Measurements from ENCODE around the gene DBF4. TPM values are rescaled to one million over a fixed set of nuclear protein-coding genes. Genes with fewer than 3 reads are reported as not detected.
"Not testable (repeated sequence)": the region's sequence is repeated elsewhere in the genome, so short reads cannot be mapped to it uniquely, and the experiment has no call there.

Gene DBF4
- total and polyA plus RNA-seq, 4 donors = 10.4 to 15.5 (median 13.0) TPM

GRCh38 chr7:87877366-87878040 is 1.2 kb downstream of the DBF4 start:
- H3K9me3 ChIP-seq (ENCODE audit: control insufficient read depth, insufficient read depth, low read length) = no peaks in the 10 kb centered on the region
- no peaks in the 10 kb centered on the region for H3K27me3 ChIP-seq (ENCODE audit: control insufficient read depth, insufficient read depth, low read length)
- peak in 2 of 6 donors; percentile 4 to 8 for DNase-seq (ENCODE audit: low read depth in 4 of 6, low spot score in 6 of 6)
- no peaks in the 10 kb centered on the region for H3K4me1 ChIP-seq (ENCODE audit: control insufficient read depth, insufficient read depth, low read length)
- WGBS (ENCODE audit: insufficient coverage) = 0% methylated on average over 4 of the region's 10 CpGs
- H3K36me3 ChIP-seq (ENCODE audit: control insufficient read depth, insufficient read depth, low read length) = no peaks in the 10 kb centered on the region
- peak overlapping the region; percentile 98 for H3K27ac ChIP-seq (ENCODE audit: low read depth, low read length)
- H3K4me3 ChIP-seq (ENCODE audit: low read depth, low read length) = peak overlapping the region; percentile 89

GRCh38 chr7:87878208-87878735 is 2.0 kb downstream of the DBF4 start:
- Histone ChIP-seq H3K36me3 (ENCODE audit: control insufficient read depth, insufficient read depth, low read length) (no peaks in the 10 kb centered on the region), H3K9me3 (ENCODE audit: control insufficient read depth, insufficient read depth, low read length) (no peaks in the 10 kb centered on the region), H3K4me1 (ENCODE audit: control insufficient read depth, insufficient read depth, low read length) (no peaks in the 10 kb centered on the region), H3K27me3 (ENCODE audit: control insufficient read depth, insufficient read depth, low read length) (no peaks in the 10 kb centered on the region), H3K4me3 (ENCODE audit: low read depth, low read length) (no peak overlapping the region), H3K27ac (ENCODE audit: low read depth, low read length) (no peak overlapping the region)
- WGBS (ENCODE audit: insufficient coverage) = no CpG with 5 or more reads among the region's 3 CpGs
- no peak for DNase-seq (ENCODE audit: low read depth in 4 of 6, low spot score in 6 of 6)

- Histone ChIP-seq H3K4me3 (ENCODE audit: low read depth, low read length) (no peak overlapping the region), H3K9me3 (ENCODE audit: control insufficient read depth, insufficient read depth, low read length) (no peaks in the 10 kb centered on the region), H3K27ac (ENCODE audit: low read depth, low read length) (no peak overlapping the region), H3K27me3 (ENCODE audit: control insufficient read depth, insufficient read depth, low read length) (no peaks in the 10 kb centered on the region), H3K36me3 (ENCODE audit: control insufficient read depth, insufficient read depth, low read length) (no peaks in the 10 kb centered on the region), H3K4me1 (ENCODE audit: control insufficient read depth, insufficient read depth, low read length) (no peaks in the 10 kb centered on the region)
- DNase-seq (ENCODE audit: low read depth in 4 of 6, low spot score in 6 of 6) = no peak
- 89% methylated on average over 1 of the region's 4 CpGs for WGBS (ENCODE audit: insufficient coverage)
Observed at GRCh38 chr7:87882151-87882937, 6.1 kb downstream of the DBF4 start.

GRCh38 chr7:87885018-87885417 is 8.7 kb downstream of the DBF4 start:
- H3K9me3 ChIP-seq (ENCODE audit: control insufficient read depth, insufficient read depth, low read length) = no peaks in the 10 kb centered on the region
- H3K27ac ChIP-seq (ENCODE audit: low read depth, low read length) = no peak overlapping the region
- H3K27me3 ChIP-seq (ENCODE audit: control insufficient read depth, insufficient read depth, low read length) = no peaks in the 10 kb centered on the region
- DNase-seq (ENCODE audit: low read depth in 4 of 6, low spot score in 6 of 6) = no peak
- no CpG with 5 or more reads among the region's 2 CpGs for WGBS (ENCODE audit: insufficient coverage)
- no peaks in the 10 kb centered on the region for H3K36me3 ChIP-seq (ENCODE audit: control insufficient read depth, insufficient read depth, low read length)
- H3K4me3 ChIP-seq (ENCODE audit: low read depth, low read length) = no peak overlapping the region
- no peaks in the 10 kb centered on the region for H3K4me1 ChIP-seq (ENCODE audit: control insufficient read depth, insufficient read depth, low read length)

GRCh38 chr7:87886875-87887274 is 10.6 kb downstream of the DBF4 start:
- H3K9me3 ChIP-seq (ENCODE audit: control insufficient read depth, insufficient read depth, low read length) = no peaks in the 10 kb centered on the region
- no peak overlapping the region for H3K4me3 ChIP-seq (ENCODE audit: low read depth, low read length)
- DNase-seq (ENCODE audit: low read depth in 4 of 6, low spot score in 6 of 6) = peak in 3 of 6 donors; percentile 12 to 84 (median 62)
- no peaks in the 10 kb centered on the region for H3K36me3 ChIP-seq (ENCODE audit: control insufficient read depth, insufficient read depth, low read length)
- H3K4me1 ChIP-seq (ENCODE audit: control insufficient read depth, insufficient read depth, low read length) = no peaks in the 10 kb centered on the region
- H3K27me3 ChIP-seq (ENCODE audit: control insufficient read depth, insufficient read depth, low read length) = no peaks in the 10 kb centered on the region
- H3K27ac ChIP-seq (ENCODE audit: low read depth, low read length) = no peak overlapping the region

GRCh38 chr7:87895363-87895762 is 19.1 kb downstream of the DBF4 start:
- Histone ChIP-seq H3K27ac (ENCODE audit: low read depth, low read length) (no peak overlapping the region), H3K27me3 (ENCODE audit: control insufficient read depth, insufficient read depth, low read length) (no peaks in the 10 kb centered on the region), H3K9me3 (ENCODE audit: control insufficient read depth, insufficient read depth, low read length) (no peaks in the 10 kb centered on the region), H3K4me3 (ENCODE audit: low read depth, low read length) (no peak overlapping the region), H3K4me1 (ENCODE audit: control insufficient read depth, insufficient read depth, low read length) (no peaks in the 10 kb centered on the region), H3K36me3 (ENCODE audit: control insufficient read depth, insufficient read depth, low read length) (peaks cover 5% of the 10 kb centered on the region)
- WGBS (ENCODE audit: insufficient coverage) = 86% methylated on average over 1 of the region's 2 CpGs
- no peak for DNase-seq (ENCODE audit: low read depth in 4 of 6, low spot score in 6 of 6)

- H3K4me3 ChIP-seq (ENCODE audit: low read depth, low read length) = no peak overlapping the region
- H3K27ac ChIP-seq (ENCODE audit: low read depth, low read length) = no peak overlapping the region
- peaks cover 5% of the 10 kb centered on the region for H3K36me3 ChIP-seq (ENCODE audit: control insufficient read depth, insufficient read depth, low read length)
- no CpG with 5 or more reads among the region's 2 CpGs for WGBS (ENCODE audit: insufficient coverage)
- H3K4me1 ChIP-seq (ENCODE audit: control insufficient read depth, insufficient read depth, low read length) = no peaks in the 10 kb centered on the region
- DNase-seq (ENCODE audit: low read depth in 4 of 6, low spot score in 6 of 6) = no peak
- H3K9me3 ChIP-seq (ENCODE audit: control insufficient read depth, insufficient read depth, low read length) = no peaks in the 10 kb centered on the region
- no peaks in the 10 kb centered on the region for H3K27me3 ChIP-seq (ENCODE audit: control insufficient read depth, insufficient read depth, low read length)
Observed at GRCh38 chr7:87899255-87899654, 23.0 kb downstream of the DBF4 start.

GRCh38 chr7:87907136-87907906 is 31.0 kb downstream of the DBF4 start:
- not testable (repeated sequence) for H3K4me3 ChIP-seq (ENCODE audit: low read depth, low read length); H3K27ac ChIP-seq (ENCODE audit: low read depth, low read length); H3K27me3 ChIP-seq (ENCODE audit: control insufficient read depth, insufficient read depth, low read length); H3K9me3 ChIP-seq (ENCODE audit: control insufficient read depth, insufficient read depth, low read length); H3K36me3 ChIP-seq (ENCODE audit: control insufficient read depth, insufficient read depth, low read length); DNase-seq (ENCODE audit: low read depth in 4 of 6, low spot score in 6 of 6); H3K4me1 ChIP-seq (ENCODE audit: control insufficient read depth, insufficient read depth, low read length)
- WGBS (ENCODE audit: insufficient coverage) = no CpG with 5 or more reads among the region's 3 CpGs

GRCh38 chr7:87908814-87909213 is 32.5 kb downstream of the DBF4 start:
- H3K36me3 ChIP-seq (ENCODE audit: control insufficient read depth, insufficient read depth, low read length); H3K27ac ChIP-seq (ENCODE audit: low read depth, low read length); H3K4me1 ChIP-seq (ENCODE audit: control insufficient read depth, insufficient read depth, low read length); H3K27me3 ChIP-seq (ENCODE audit: control insufficient read depth, insufficient read depth, low read length); H3K4me3 ChIP-seq (ENCODE audit: low read depth, low read length); H3K9me3 ChIP-seq (ENCODE audit: control insufficient read depth, insufficient read depth, low read length); DNase-seq (ENCODE audit: low read depth in 4 of 6, low spot score in 6 of 6): not testable (repeated sequence)
- WGBS (ENCODE audit: insufficient coverage) = 100% methylated on average over 2 of the region's 4 CpGs
